AG09309 (cell line): ENCODE measurements around the gene CCL22.
"Not testable (repeated sequence)": the region's sequence is repeated elsewhere in the genome, so short reads cannot be mapped to it uniquely, and the experiment has no call there.

Experiments used
- DNase-seq: peaks from one replicate; pipeline ENCODE4 v3.0.0-alpha.2; 2010; ENCODE audit warnings: low read depth
- H3K4me3 ChIP-seq: 2 replicates; pipeline ENCODE4 v1.5.1; 2011; ENCODE audit warnings: mild to moderate bottlenecking, low read depth, low read length, moderate library complexity; ENCODE audit not compliant: control insufficient read depth
- CTCF ChIP-seq: IDR thresholded peaks from 2 replicates; pipeline ENCODE4 v1.5.1; 2011; ENCODE audit warnings: mild to moderate bottlenecking, low read depth, low read length, inconsistent platforms; ENCODE audit not compliant: insufficient read depth, control insufficient read depth; ENCODE audit errors: missing control alignments

Gene CCL22

GRCh38 chr16:57391300-57391699, 32.7 kb downstream of the CCL22 start:
- TF ChIP-seq CTCF, result no peak
- DNase-seq, result no peak
- no peak overlapping the region for H3K4me3 ChIP-seq

GRCh38 chr16:57391708-57392107, 33.1 kb downstream of the CCL22 start:
- no peak for DNase-seq
- TF ChIP-seq CTCF, result no peak
- H3K4me3 ChIP-seq, result no peak overlapping the region

GRCh38 chr16:57392694-57393093, 34.1 kb downstream of the CCL22 start:
- H3K4me3 ChIP-seq, result no peak overlapping the region
- TF ChIP-seq CTCF, result no peak
- no peak for DNase-seq

GRCh38 chr16:57394444-57394843, 35.9 kb downstream of the CCL22 start:
- no peak for DNase-seq
- no peak for TF ChIP-seq CTCF
- no peak overlapping the region for H3K4me3 ChIP-seq

- TF ChIP-seq CTCF, result no peak
- no peak for DNase-seq
Measured at GRCh38 chr16:57395026-57395425, 36.4 kb downstream of the CCL22 start.

GRCh38 chr16:57396786-57397185, 38.2 kb downstream of the CCL22 start:
- DNase-seq, result no peak
- no peak for TF ChIP-seq CTCF
- H3K4me3 ChIP-seq, result no peak overlapping the region

More at GRCh38 chr16:57395026-57395425, 36.4 kb downstream of the CCL22 start:
- no peak overlapping the region for H3K4me3 ChIP-seq

GRCh38 chr16:57397493-57397892, 38.9 kb downstream of the CCL22 start:
- not testable (repeated sequence) for DNase-seq, H3K4me3 ChIP-seq
